Ammon's horn (tissue), 1 donor: ENCODE results near the gene NAGS.
"Not testable (repeated sequence)": the region's sequence is repeated elsewhere in the genome, so short reads cannot be mapped to it uniquely, and the experiment has no call there.

Experiments
- DNase-seq: peaks from one replicate; pipeline ENCODE4 v3.0.0-alpha.2; 2016; ENCODE audit warnings: low spot score

Gene NAGS

GRCh38 chr17:44006598-44007345 lies 2.4 kb downstream of the NAGS start:
- DNase-seq: peak; percentile 85

GRCh38 chr17:44007346-44008204 lies 3.2 kb downstream of the NAGS start:
- DNase-seq: no peak

GRCh38 chr17:44008205-44008909 lies 3.9 kb downstream of the NAGS start:
- DNase-seq: no peak

- no peak for DNase-seq
These were observed 6.7 kb downstream of the NAGS start for GRCh38 chr17:44010966-44011647.

GRCh38 chr17:44011876-44012275 lies 7.5 kb downstream of the NAGS start:
- DNase-seq: no peak

GRCh38 chr17:44012391-44012790 lies 8.0 kb downstream of the NAGS start:
- no peak for DNase-seq

- DNase-seq: no peak
These were observed 8.5 kb downstream of the NAGS start for GRCh38 chr17:44012874-44013273.

GRCh38 chr17:44014133-44014436 lies 9.7 kb downstream of the NAGS start:
- DNase-seq: no peak

- peak; percentile 95 for DNase-seq
These were observed 10.2 kb downstream of the NAGS start, which contains the start of gene TMEM101 for GRCh38 chr17:44014437-44015172. Gene TMEM101, minus strand, starts transcription at chr17:44014963. Its CDS starts 11 bp downstream, at chr17:44014952.

GRCh38 chr17:44021227-44021626 lies 16.8 kb downstream of the NAGS start:
- DNase-seq: not testable (repeated sequence)

- no peak for DNase-seq
These were observed 17.8 kb downstream of the NAGS start for GRCh38 chr17:44022246-44022645.

GRCh38 chr17:44023545-44024270 lies 19.3 kb downstream of the NAGS start:
- DNase-seq: no peak

- no peak for DNase-seq
These were observed 19.8 kb downstream of the NAGS start for GRCh38 chr17:44024271-44024663.

- DNase-seq: no peak
These were observed 20.4 kb downstream of the NAGS start for GRCh38 chr17:44024853-44025252.

- no peak for DNase-seq
These were observed 25.3 kb downstream of the NAGS start for GRCh38 chr17:44029736-44030135.

GRCh38 chr17:44030482-44030881 lies 26.1 kb downstream of the NAGS start:
- no peak for DNase-seq

- no peak for DNase-seq
These were observed 29.5 kb downstream of the NAGS start for GRCh38 chr17:44033861-44034408.

GRCh38 chr17:44034688-44035087 lies 30.3 kb downstream of the NAGS start:
- DNase-seq: not testable (repeated sequence)

- DNase-seq: no peak
These were observed 33.0 kb downstream of the NAGS start for GRCh38 chr17:44037471-44037870.

GRCh38 chr17:44038604-44039011 lies 34.2 kb downstream of the NAGS start:
- peak; percentile 56 for DNase-seq
